Measurements from ENCODE around the gene RPN2.

RPN2 gene

DNA sequence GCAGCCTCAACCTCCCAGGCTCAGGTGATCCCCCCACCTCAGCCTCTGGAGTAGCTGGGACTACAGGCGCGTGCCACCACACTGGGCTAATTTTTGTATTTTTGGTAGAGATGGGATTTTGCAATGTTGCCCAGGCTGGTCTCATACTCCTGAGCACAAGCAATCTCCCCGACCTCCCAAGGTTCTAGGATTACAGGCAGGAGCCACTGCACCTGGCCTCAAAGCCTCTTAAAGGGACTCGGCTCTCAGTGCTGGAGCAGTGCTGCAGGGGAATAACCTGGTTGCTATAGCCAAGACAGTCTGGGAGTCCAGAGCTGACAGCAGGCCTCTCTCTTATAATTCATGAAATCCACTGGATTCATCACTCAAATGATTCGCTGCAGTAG lies 65.4 kb downstream of the RPN2 start:
- DNase-seq: no peak

DNA sequence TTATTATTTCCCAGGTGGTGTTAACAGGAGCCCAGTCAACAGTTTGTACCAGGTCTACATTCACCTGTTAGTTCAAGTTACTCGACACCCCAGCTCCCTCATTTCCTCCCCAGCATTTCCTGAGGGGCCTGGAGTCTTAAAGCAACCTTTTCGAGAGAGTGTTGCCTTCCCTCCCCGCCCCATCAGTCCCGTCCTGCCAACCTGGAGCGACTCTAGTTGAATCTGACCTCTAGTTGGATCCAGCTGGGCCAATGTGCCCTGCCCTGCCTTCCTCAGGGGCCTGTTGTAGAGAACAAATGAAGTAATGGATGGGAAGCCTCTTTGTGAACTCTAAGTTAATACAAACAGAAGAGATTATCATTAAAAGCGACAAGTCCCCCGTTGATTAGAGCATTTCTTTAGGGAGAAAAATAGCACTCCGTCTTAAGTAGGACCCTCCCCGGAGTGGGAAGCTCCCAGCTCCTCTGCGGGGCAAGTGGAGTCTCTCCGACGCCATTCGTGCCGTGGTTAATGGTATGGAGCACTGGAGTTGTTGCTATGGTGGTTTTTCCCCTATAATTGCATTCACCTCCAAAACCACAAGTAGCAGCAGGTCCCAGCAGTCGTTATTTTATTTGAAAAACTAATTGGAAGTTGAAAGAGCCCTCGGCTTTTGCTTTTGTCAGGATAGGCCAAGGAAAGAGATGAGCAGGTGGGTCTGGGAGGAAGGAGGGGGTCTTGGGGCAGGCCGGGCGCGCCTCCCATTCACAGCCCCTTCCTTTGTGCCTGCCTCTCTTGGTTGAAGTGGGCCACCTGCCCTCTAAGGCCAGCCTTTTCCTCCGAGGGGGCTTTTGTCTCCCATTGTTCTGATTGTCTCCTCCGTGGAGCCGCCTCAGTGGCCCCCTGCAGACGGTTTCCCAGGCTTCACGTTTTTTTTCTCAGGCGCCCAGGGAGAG lies 66.4 kb downstream of the RPN2 start:
- DNase-seq: no peak

DNA sequence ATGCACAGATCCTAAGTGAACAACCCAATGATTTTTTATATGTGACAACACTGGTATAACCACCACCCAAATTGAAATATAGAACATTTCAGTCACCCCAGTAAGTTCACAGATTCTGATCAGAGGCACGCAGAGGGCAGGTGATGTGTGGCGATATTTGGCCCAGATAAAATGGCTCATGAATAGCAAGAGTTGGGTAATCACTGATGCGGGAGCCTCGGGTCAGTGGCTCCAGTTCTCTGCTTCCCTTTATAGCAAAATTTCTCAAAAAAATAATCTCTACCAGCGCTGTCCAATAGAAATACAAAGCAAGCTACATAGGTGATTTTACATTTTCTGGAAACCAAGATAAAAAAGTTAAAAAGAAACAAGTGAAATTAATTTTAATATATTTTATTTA lies 67.6 kb downstream of the RPN2 start:
- no peak for DNase-seq

- no peak for DNase-seq
Observed at GRCh38 chr20:37247547-37247946, 68.4 kb downstream of the RPN2 start.

- no peak for DNase-seq
Observed at GRCh38 chr20:37249304-37249703, 70.2 kb downstream of the RPN2 start.

GRCh38 chr20:37251825-37252477 lies 72.8 kb downstream of the RPN2 start:
- no peak for DNase-seq

DNA sequence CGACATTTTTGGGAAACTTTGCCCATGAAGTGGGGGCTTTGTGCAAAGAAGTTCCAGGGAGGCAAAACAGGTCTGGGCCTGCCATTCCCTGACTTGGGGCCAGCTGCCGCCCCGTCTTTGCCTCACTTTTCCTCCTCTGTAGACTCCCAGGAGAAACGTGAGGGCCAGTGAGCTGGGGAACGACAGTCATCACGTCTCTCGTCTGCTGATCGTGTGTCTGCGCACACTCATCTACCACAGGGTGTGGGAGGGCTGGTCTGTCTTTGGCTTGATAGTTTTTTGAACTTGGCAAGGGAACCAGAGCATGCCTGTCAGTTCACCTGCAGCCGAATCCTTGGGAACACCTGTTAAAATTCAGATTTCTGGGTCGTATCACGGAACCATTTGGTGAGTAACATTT lies 74.0 kb downstream of the RPN2 start:
- DNase-seq: no peak

DNA sequence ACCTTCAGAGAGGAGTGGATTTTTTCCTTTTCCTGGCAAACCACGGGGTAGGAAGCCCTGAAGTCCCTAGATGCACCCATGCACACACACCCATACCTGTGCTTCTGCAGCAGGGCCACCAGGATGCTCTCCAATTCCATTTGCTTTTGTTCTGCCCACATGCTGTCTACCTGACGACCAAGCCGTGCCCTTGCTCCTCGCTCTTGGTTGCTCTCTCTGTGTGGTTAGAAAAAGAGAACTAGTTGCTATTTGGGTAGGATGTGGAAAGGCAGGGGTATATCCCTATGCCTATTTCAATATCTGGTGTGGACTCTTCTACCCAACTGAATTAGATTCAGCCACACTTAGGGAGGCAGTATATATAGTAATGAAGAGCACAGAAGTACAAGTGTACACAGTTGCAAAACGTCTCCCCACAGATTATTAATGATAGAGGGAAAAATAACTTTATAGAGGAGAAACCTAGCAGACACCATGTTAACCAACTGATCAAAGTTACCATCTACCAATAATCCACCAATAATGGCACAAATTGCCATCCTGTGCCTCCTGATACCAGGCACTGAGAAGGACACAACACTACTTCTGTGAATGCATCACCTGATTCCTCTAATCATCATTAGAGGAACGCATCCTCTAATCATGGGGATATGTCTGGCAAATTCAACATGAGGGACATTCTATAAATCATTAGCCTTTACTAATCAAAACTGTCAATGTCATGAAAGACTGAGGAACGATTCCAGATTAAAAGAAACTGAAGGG lies 75.2 kb downstream of the RPN2 start:
- DNase-seq: no peak

- no peak for DNase-seq
Observed at GRCh38 chr20:37256286-37256685, 77.2 kb downstream of the RPN2 start.

DNA sequence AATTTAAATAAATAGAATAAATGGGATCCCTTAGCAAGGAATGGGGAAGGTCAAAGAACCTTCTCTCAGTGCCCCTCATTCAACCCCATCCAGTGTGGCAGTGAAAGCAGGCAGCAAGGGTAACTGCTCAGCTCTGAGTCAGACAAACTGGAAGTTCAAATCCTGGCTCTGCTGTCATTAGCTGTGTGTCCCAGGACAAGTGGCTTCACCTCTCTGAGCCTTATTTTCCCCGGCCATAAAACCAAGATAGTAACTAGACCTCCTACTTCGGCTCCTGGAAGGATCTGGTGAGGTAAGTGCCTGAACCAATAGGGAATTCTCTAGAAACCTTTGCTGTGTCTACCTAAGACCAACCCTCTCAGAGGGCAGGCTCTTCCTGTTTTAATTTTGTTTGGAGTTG lies 78.4 kb downstream of the RPN2 start:
- DNase-seq: no peak

GRCh38 chr20:37257988-37258387 lies 78.9 kb downstream of the RPN2 start:
- DNase-seq: no peak

DNA sequence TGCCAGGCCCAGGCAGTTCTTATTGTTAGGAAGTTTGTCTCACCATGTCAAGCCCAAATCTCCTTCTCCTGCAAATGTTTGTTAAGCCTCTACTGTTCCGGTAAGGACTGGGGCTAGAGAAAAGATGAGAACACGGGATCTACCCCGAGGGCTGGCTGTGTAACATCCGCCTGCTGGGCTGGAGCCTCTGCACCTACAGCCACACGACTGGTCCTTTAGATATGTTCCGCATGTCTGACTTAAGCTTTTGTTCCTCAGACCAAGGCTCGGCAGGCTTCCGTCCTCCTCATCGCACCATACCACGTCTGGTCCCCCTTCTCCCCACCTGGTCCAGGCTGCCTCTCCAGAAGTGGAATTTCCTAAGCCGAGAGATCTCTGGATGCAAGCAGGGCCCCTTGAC lies 79.9 kb downstream of the RPN2 start:
- DNase-seq: no peak

DNA sequence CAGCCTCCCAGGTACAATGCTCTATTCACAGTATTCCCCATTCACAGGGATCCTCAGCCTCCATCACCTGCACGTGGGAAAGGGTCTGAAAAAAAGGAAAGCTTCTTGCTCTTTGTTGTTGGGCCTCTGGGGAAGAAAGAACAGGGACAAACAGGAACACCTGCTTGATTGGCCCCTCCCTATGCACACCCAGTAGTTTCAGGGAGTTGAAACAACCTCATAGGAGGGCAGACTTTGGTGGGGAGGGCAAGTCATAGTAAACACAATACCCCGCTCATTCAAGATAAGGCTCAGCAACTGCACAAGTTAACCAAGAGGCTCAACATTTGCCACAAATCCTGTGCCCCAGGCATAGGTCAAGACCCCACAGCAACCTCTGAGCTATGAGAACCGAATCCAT lies 80.7 kb downstream of the RPN2 start:
- DNase-seq: no peak

- no peak for DNase-seq
Observed at GRCh38 chr20:37260923-37261322, 81.8 kb downstream of the RPN2 start.

GRCh38 chr20:37261714-37262113 lies 82.6 kb downstream of the RPN2 start, which contains the start of gene GHRH:
Gene GHRH, minus strand, starts transcription at chr20:37261814. Its CDS starts 4,925 bp downstream, at chr20:37256889.
- no peak for DNase-seq

DNA sequence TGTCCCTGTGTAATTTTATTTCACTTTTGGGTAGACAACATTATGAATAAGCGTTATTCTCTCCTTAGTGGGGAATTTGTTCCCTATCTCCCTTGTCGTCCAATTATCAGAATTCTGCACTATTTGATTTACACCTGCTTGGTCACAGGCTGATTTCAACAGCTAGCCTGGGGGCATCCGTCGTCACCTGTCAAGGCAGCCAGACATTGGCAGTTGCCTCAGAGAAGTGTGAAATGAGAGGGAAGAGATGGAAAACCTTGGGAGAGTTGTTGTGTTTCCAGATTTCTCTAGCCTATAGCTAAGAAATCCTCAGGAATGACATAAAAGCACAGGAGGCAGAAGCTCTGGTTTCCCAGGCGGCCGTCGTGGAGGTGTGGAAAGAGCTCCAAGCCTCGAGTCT lies 83.4 kb downstream of the RPN2 start:
- DNase-seq: no peak

DNA sequence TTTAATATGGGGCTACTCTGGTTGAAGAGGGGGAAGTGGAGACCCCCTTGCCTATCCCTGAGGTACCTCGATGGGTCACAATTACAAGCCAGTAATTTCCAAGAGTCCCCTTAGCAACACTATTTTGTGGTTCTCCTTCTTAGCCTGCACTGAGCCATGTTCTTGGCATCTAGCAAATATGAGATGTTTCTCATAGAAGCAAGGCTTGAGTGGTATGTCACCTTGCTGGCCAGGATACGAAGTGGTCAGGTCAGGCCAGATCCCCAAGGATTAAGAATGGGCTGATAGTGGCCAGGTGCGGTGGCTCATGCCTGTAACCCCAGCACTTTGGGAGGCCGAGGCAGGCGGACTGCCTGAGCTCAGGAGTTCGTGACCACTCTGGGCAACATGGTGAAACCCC lies 84.6 kb downstream of the RPN2 start:
- no peak for DNase-seq

- DNase-seq: no peak
Observed at GRCh38 chr20:37265152-37265551, 86.0 kb downstream of the RPN2 start.

- DNase-seq: no peak
Observed at GRCh38 chr20:37266940-37267666, 88.0 kb downstream of the RPN2 start.

DNA sequence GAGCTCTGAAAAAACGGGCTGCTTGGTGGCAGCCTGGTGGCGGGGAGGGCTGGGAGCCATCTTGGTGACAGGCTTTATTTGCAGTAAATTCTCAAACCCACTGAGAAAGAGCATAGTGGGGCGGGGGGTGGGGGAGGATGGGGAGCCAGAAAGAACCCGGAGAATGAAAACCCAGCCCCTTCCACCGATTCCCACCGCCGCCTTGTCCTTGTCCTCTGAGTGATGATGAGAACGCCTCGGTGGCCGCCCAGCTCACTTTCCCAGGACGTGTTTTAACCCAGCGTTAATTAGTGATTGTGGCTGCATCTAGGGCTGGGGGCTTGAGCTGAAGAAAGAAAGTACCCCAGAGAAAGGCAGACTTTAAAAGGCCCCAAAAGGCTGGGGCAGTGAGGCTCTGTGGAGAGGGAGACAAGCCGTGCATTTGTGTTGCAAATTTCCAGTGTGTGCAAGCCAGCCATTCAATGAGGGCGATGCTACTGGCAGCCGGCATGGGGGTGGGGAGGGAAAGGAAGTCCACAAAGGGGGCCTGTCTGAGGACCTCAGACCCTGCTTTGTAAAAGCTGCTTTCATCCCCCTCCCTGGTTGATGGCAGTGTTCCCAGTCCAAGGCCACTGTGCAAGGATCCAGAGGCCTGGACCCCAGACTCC lies 88.7 kb downstream of the RPN2 start:
- no peak for DNase-seq

DNA sequence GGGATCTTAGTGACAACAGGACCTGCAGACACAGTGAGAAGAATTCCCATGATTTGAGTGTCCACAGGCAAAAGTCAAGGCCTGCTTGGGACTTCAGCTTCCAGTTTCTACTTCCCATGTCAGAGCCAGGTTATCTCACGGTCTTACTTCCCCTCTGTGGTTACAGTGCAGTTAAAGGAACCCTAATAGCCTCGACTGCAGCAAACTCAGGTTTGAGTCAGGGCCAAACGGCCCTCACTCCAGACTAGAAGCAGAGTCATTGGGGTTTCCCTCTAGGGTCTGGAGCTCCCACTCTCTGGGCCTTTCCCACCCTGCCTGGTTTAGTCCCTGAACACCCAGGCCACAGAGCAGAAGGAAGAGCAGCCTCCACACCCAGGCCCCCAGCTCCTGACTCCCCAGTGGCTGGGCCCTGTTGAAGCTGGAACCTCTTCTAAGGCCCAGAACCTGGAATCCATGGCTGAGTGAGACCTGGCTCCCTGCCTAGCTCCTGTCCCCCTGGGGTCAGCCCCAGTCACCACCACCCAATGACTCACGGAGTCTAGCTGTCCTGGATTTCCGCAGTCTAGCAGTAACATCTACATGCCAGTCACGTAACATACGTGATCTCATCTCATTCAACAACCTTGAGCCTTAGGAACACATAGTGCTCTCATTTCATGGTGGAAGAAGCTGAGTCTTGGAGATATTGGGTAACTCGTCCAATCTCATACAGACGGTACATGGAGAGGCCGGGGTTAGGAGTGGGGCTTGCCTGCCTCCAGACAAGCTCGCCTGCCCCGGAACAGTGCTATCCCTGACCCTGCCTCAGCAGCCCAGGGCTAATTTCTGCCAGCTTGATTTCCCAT lies 91.7 kb downstream of the RPN2 start:
- DNase-seq: no peak

- DNase-seq: no peak
Observed at GRCh38 chr20:37271421-37271768, 92.3 kb downstream of the RPN2 start.
